Measurements from ENCODE around the gene MBTPS1. TPM values are rescaled to one million over a fixed set of nuclear protein-coding genes. Genes with fewer than 3 reads are reported as not detected.
A peak's percentile ranks its signal among the peaks of the same experiment; 100 is the strongest.

The MBTPS1 gene
- total and polyA plus RNA-seq, 4 donors: 45.5 to 130 (median 68.0) TPM

DNA sequence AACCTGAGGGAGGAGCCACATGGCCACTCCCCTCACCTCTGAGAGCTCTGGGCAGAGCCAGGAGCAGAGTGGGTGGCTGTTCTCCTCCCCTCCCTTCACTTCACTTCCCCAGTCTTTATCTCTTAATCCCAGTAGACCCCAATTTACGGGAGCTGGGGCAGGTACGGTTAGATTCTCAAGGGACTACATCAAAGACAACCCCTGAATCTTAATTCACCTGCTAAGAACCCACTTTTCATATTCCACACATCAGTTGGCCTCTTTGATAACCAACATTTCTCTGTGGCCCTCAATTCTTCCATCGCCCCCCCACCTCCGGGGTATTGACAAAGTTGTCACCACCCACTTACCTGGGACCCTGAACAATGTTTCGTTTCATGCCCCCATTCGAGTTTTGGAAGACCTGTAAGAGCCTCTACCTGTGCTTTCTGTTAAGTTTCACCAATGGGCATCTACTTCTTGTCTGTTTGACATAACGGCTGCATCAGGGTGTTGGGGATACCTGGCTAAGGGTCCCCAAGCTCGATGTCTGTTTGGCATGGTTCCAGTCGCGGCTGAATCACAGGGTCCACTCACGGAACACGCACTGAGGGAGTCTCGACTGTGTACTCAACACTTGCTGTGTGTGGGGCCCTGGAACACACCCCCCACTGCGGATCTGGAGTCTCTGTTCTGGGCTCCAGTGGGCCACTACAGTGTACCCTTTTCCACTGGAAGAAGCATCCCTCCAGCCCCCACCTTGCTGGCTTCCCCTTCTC lies 102.0 kb downstream of the MBTPS1 start:
- Histone ChIP-seq H3K4me3 (no peak overlapping the region), H3K9me3 (ENCODE audit: control insufficient read depth in 4 of 4, insufficient read depth in 3 of 4, low read length in 3 of 4) (peaks cover 0 to 4% (median 0%) of the 10 kb centered on the region in 4 donors), H3K4me1 (ENCODE audit: control insufficient read depth in 5 of 5, insufficient read depth in 5 of 5, low read length in 5 of 5) (no peaks in the 10 kb centered on the region), H3K36me3 (ENCODE audit: control insufficient read depth in 4 of 4, insufficient read depth in 4 of 4, low read length in 4 of 4) (no peaks in the 10 kb centered on the region), H3K27ac (ENCODE audit: low read depth in 1 of 2, low read length in 1 of 2) (no peak overlapping the region), H3K27me3 (ENCODE audit: control insufficient read depth in 3 of 3, insufficient read depth in 3 of 3, low read length in 2 of 3) (no peaks in the 10 kb centered on the region), H3K9ac (ENCODE audit: insufficient read depth in 1 of 2, low read length in 2 of 2) (no peak overlapping the region)
- WGBS, 2 donors: 69 to 74% methylated on average over 14 of the region's 14 CpGs
- TF ChIP-seq, protein P1, sequence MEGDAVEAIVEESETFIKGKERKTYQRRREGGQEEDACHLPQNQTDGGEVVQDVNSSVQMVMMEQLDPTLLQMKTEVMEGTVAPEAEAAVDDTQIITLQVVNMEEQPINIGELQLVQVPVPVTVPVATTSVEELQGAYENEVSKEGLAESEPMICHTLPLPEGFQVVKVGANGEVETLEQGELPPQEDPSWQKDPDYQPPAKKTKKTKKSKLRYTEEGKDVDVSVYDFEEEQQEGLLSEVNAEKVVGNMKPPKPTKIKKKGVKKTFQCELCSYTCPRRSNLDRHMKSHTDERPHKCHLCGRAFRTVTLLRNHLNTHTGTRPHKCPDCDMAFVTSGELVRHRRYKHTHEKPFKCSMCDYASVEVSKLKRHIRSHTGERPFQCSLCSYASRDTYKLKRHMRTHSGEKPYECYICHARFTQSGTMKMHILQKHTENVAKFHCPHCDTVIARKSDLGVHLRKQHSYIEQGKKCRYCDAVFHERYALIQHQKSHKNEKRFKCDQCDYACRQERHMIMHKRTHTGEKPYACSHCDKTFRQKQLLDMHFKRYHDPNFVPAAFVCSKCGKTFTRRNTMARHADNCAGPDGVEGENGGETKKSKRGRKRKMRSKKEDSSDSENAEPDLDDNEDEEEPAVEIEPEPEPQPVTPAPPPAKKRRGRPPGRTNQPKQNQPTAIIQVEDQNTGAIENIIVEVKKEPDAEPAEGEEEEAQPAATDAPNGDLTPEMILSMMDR (IDR thresholded peaks at IDR 0.05; ENCODE audit: control extremely low read depth, extremely low read depth): no peak
- ATAC-seq (ENCODE audit: insufficient read depth, low FRiP score) (no peak), DNase-seq (no peak)

DNA sequence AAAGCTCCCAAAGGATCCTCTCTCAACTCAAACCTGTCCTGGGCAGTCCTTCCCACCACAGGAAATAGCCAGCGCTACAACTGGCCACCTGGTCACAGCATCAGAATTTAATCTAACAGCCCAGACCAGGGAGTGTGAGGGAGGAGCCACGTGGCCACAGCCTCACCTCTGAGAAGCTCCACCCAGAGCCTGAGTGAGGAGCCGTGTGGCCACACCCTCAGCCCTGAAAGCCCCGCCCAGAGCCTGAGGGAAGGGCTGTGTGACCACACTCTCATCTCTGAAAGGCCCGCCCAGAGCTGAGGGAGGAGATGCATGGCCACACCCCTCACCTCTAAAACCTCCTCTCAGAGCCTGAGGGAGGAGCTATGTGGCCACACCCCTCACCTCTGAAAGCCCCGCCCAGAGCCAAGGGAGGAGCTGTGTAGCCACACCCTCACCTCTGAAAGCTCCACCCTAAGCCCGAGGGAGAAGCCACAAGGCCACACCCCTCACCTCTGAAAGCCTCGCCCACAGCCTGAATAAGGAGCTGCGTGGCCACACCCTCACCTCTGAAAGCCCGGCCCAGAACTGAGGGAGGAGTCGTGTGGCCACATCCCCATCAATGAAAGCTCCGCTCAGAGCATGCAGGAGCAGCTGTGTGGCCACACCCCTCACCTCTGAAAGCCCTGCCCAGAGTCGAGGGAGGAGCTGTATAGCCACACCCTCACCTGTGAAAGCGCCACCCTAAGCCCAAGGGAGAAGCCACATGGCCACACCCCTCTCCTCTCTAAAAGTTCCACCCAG lies 102.8 kb downstream of the MBTPS1 start:
- TF ChIP-seq, protein P1 (IDR thresholded peaks at IDR 0.05; ENCODE audit: control extremely low read depth, extremely low read depth): no peak
- peak; percentile 88 for ATAC-seq (ENCODE audit: insufficient read depth, low FRiP score)

DNA sequence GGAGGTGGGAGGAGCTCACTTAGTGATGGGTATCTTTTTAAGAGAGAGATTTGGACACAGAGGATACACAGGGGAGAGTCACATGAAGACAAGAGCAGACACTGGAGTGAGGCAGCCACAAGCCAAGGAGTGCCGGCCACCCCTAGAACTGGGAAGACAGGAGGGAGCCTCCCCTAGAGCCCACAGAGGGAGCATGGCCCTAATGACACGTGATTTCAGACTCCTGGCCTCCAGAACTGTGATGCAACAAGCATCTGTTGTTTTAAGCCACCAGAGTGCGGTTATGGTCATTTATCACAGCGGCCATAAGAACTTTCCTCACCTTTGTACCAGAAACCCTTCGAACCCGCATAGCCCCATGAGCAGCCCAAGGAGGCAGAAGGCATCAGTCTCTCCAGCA lies 107.5 kb downstream of the MBTPS1 start:
- WGBS, 2 donors: 89% methylated on average over 6 of the region's 6 CpGs
- ATAC-seq (ENCODE audit: insufficient read depth, low FRiP score): no peak
- no peak overlapping the region for H3K4me3 ChIP-seq
- no peak overlapping the region for H3K9ac ChIP-seq (ENCODE audit: insufficient read depth in 1 of 2, low read length in 2 of 2)
- H3K9me3 ChIP-seq (ENCODE audit: control insufficient read depth in 4 of 4, insufficient read depth in 3 of 4, low read length in 3 of 4): peaks cover 0 to 6% (median 0%) of the 10 kb centered on the region in 4 donors
- no peak overlapping the region for H3K27ac ChIP-seq (ENCODE audit: low read depth in 1 of 2, low read length in 1 of 2)
- TF ChIP-seq, protein P1 (IDR thresholded peaks at IDR 0.05; ENCODE audit: control extremely low read depth, extremely low read depth): no peak
- H3K27me3 ChIP-seq (ENCODE audit: control insufficient read depth in 3 of 3, insufficient read depth in 3 of 3, low read length in 2 of 3): no peaks in the 10 kb centered on the region
- no peaks in the 10 kb centered on the region for H3K36me3 ChIP-seq (ENCODE audit: control insufficient read depth in 4 of 4, insufficient read depth in 4 of 4, low read length in 4 of 4)
- DNase-seq: no peak
- H3K4me1 ChIP-seq (ENCODE audit: control insufficient read depth in 5 of 5, insufficient read depth in 5 of 5, low read length in 5 of 5): no peaks in the 10 kb centered on the region

More for the DNA sequence above, 102.8 kb downstream of the MBTPS1 start:
- peak; percentile 36 to 72 (median 49) for DNase-seq
- Histone ChIP-seq H3K36me3 (ENCODE audit: control insufficient read depth in 4 of 4, insufficient read depth in 4 of 4, low read length in 4 of 4) (no peaks in the 10 kb centered on the region), H3K9me3 (ENCODE audit: control insufficient read depth in 4 of 4, insufficient read depth in 3 of 4, low read length in 3 of 4) (peaks cover 0 to 3% (median 1%) of the 10 kb centered on the region in 4 donors), H3K9ac (ENCODE audit: insufficient read depth in 1 of 2, low read length in 2 of 2) (no peak overlapping the region), H3K27ac (ENCODE audit: low read depth in 1 of 2, low read length in 1 of 2) (no peak overlapping the region), H3K4me1 (ENCODE audit: control insufficient read depth in 5 of 5, insufficient read depth in 5 of 5, low read length in 5 of 5) (no peaks in the 10 kb centered on the region), H3K27me3 (ENCODE audit: control insufficient read depth in 3 of 3, insufficient read depth in 3 of 3, low read length in 2 of 3) (no peaks in the 10 kb centered on the region), H3K4me3 (no peak overlapping the region)
- WGBS, 2 donors: 11 to 15% methylated on average over 13 to 14 of the region's 14 CpGs

Measured in lung (tissue), 12 donors.